NCI-H2107 treated with DMSO at 0.1 percent for 48 hours (cell line): Measurements from ENCODE around the gene WAPL.
"Not testable (repeated sequence)": the region's sequence is repeated elsewhere in the genome, so short reads cannot be mapped to it uniquely, and the experiment has no call there.

Source experiments
- DNase-seq: peaks from one replicate; lab custom pipeline; 2025; ENCODE audit not compliant: unreplicated experiment; lab: John Stamatoyannopoulos, UW

Gene WAPL

GRCh38 chr10:86391236-86391840 is 130.3 kb downstream of the WAPL start:
- DNase-seq: no peak

GRCh38 chr10:86390337-86391120 is 131.1 kb downstream of the WAPL start:
- no peak for DNase-seq

- no peak for DNase-seq
Observed at GRCh38 chr10:86389441-86390193, 132.0 kb downstream of the WAPL start.

GRCh38 chr10:86389109-86389440 is 132.5 kb downstream of the WAPL start:
- not testable (repeated sequence) for DNase-seq

- no peak for DNase-seq
Observed at GRCh38 chr10:86388119-86388704, 133.4 kb downstream of the WAPL start.

DNA sequence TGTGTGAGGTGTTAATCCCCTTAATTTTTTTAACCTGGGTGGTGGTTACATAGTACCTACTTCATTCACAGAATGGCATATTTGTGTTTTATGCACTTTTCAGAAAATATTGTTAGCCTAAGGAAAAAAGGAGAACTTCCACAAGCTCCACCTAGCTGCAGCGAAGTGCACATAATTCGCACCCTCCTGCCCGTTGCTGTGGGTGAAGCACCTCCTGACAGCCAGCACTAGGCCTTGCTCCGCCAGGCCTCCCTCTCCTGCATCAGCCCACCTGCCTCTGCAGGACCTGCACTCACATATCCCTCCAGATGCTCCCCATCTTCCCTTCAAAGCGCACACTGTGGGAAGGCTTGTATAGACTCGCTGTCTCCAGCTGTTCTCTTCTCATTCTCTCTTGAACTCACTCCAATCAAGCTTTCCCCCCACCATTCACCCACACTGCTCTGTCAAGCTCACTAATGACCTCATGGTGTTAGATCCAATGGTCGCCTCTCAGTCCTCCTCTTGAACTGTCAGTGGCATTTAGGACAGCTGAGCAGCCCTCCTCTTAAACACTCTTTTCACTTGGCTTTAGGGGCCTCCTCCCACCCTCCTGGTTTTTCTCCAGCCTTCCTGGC is 134.3 kb downstream of the WAPL start:
- DNase-seq: no peak

- DNase-seq: no peak
Observed at GRCh38 chr10:86385806-86386205, 135.8 kb downstream of the WAPL start.
